Activated CD8-positive, alpha-beta memory T cell treated with anti-CD3 and anti-CD28 coated beads for 48 hours (primary cell): ENCODE measurements around the gene GOLGA6D.
A peak's percentile ranks its signal among the peaks of the same experiment; 100 is the strongest.
"Not testable (repeated sequence)": the region's sequence is repeated elsewhere in the genome, so short reads cannot be mapped to it uniquely, and the experiment has no call there.

Source experiments
- DNase-seq, 3 experiments: peaks; one replicate each; pipeline ENCODE4 v3.0.0-alpha.2; 2020; ENCODE audit warnings: low read depth in 2 of 3, low spot score in 2 of 3

The GOLGA6D gene

GRCh38 chr15:75328493-75329314 lies 46.1 kb downstream of the GOLGA6D start:
- DNase-seq: no peak

- DNase-seq: no peak
Measured at GRCh38 chr15:75329571-75329970, 46.9 kb downstream of the GOLGA6D start.

- DNase-seq: not testable (repeated sequence)
Measured at GRCh38 chr15:75332093-75332492, 49.5 kb downstream of the GOLGA6D start.

GRCh38 chr15:75333654-75334419 lies 51.2 kb downstream of the GOLGA6D start:
- not testable (repeated sequence) for DNase-seq

- DNase-seq: no peak
Measured at GRCh38 chr15:75335313-75335704, 52.7 kb downstream of the GOLGA6D start.

GRCh38 chr15:75335705-75336355 lies 53.2 kb downstream of the GOLGA6D start, which contains the start of gene COMMD4:
Gene COMMD4, plus strand, starts transcription at chr15:75336063. Its CDS starts 27 bp downstream, at chr15:75336090.
- DNase-seq: peak; percentile 71 to 84 (median 82)

GRCh38 chr15:75338661-75339240 lies 56.1 kb downstream of the GOLGA6D start:
- DNase-seq: no peak

- DNase-seq: no peak
Measured at GRCh38 chr15:75339531-75340240, 57.1 kb downstream of the GOLGA6D start.

GRCh38 chr15:75342221-75342620 lies 59.6 kb downstream of the GOLGA6D start:
- DNase-seq: no peak

GRCh38 chr15:75343953-75344352 lies 61.3 kb downstream of the GOLGA6D start:
- not testable (repeated sequence) for DNase-seq
